H4 (cell line): ENCODE measurements around the gene DYRK1A. TPM values are rescaled to one million over a fixed set of nuclear protein-coding genes. Genes with fewer than 3 reads are reported as not detected.
A peak's percentile ranks its signal among the peaks of the same experiment; 100 is the strongest.
"Not testable (repeated sequence)": the region's sequence is repeated elsewhere in the genome, so short reads cannot be mapped to it uniquely, and the experiment has no call there.

Experiments
- DNase-seq: peaks from one replicate; pipeline ENCODE4 v3.0.0-alpha.2; 2015; ENCODE audit warnings: low spot score
- total RNA-seq: library from RNA; depleted of rRNA; stranded (reverse); fragments of >200 nt; shearing (Covaris generic); gene quantifications from 2 replicates; pipeline ENCODE4 v1.2.3, GENCODE V29; 2014; rRNA removed

DYRK1A gene
- 25.7 and 35.3 TPM in 2 replicates for total RNA-seq

- DNase-seq: peak; percentile 99
Observed at GRCh38 chr21:37366482-37367316, at the start of gene DYRK1A. Gene DYRK1A (plus strand): TSS chr21:37366773. CDS start chr21:37420375, 53,602 bp downstream.

GRCh38 chr21:37319551-37319950 lies 47.0 kb upstream of the DYRK1A start:
- DNase-seq: no peak

GRCh38 chr21:37322084-37322483 lies 44.5 kb upstream of the DYRK1A start:
- DNase-seq: no peak

- no peak for DNase-seq
Observed at GRCh38 chr21:37324558-37324957, 42.0 kb upstream of the DYRK1A start.

GRCh38 chr21:37328147-37328546 lies 38.4 kb upstream of the DYRK1A start:
- not testable (repeated sequence) for DNase-seq

GRCh38 chr21:37331411-37331810 lies 35.2 kb upstream of the DYRK1A start:
- DNase-seq: no peak

GRCh38 chr21:37335053-37335452 lies 31.5 kb upstream of the DYRK1A start:
- DNase-seq: no peak

- no peak for DNase-seq
Observed at GRCh38 chr21:37337179-37337578, 29.4 kb upstream of the DYRK1A start.

GRCh38 chr21:37337831-37338230 lies 28.7 kb upstream of the DYRK1A start:
- DNase-seq: no peak

GRCh38 chr21:37338671-37339551 lies 27.7 kb upstream of the DYRK1A start:
- peak; percentile 91 for DNase-seq

GRCh38 chr21:37339552-37339939 lies 27.0 kb upstream of the DYRK1A start:
- DNase-seq: no peak

GRCh38 chr21:37341254-37341960 lies 25.2 kb upstream of the DYRK1A start:
- DNase-seq: no peak

GRCh38 chr21:37342046-37342632 lies 24.4 kb upstream of the DYRK1A start:
- DNase-seq: no peak

- DNase-seq: no peak
Observed at GRCh38 chr21:37346841-37347430, 19.6 kb upstream of the DYRK1A start.

GRCh38 chr21:37348664-37349063 lies 17.9 kb upstream of the DYRK1A start:
- peak; percentile 42 for DNase-seq

- DNase-seq: no peak
Observed at GRCh38 chr21:37350472-37350871, 16.1 kb upstream of the DYRK1A start.

- no peak for DNase-seq
Observed at GRCh38 chr21:37356706-37357105, 9.9 kb upstream of the DYRK1A start.

GRCh38 chr21:37357691-37358090 lies 8.9 kb upstream of the DYRK1A start:
- no peak for DNase-seq

- no peak for DNase-seq
Observed at GRCh38 chr21:37358397-37358796, 8.2 kb upstream of the DYRK1A start.

- no peak for DNase-seq
Observed at GRCh38 chr21:37363936-37364335, 2.6 kb upstream of the DYRK1A start.

GRCh38 chr21:37364722-37365121 lies 1.9 kb upstream of the DYRK1A start:
- DNase-seq: no peak
